ENCODE results near the gene CHADL.

- TF ChIP-seq CTCF (IDR thresholded peaks at IDR 0.05) (no peak), POLR2A (IDR thresholded peaks at IDR 0.05) (no peak), EP300 (IDR thresholded peaks at IDR 0.05) (no peak), POLR2AphosphoS5 (IDR thresholded peaks at IDR 0.05) (no peak)
Observed at GRCh38 chr22:41252365-41252764, 11.6 kb upstream of the CHADL start.

All from suprapubic skin (tissue), 4 donors.